Measurements from ENCODE around the gene MCF2L2.
A peak's percentile ranks its signal among the peaks of the same experiment; 100 is the strongest.
"Not testable (repeated sequence)": the region's sequence is repeated elsewhere in the genome, so short reads cannot be mapped to it uniquely, and the experiment has no call there.

MCF2L2 gene

DNA sequence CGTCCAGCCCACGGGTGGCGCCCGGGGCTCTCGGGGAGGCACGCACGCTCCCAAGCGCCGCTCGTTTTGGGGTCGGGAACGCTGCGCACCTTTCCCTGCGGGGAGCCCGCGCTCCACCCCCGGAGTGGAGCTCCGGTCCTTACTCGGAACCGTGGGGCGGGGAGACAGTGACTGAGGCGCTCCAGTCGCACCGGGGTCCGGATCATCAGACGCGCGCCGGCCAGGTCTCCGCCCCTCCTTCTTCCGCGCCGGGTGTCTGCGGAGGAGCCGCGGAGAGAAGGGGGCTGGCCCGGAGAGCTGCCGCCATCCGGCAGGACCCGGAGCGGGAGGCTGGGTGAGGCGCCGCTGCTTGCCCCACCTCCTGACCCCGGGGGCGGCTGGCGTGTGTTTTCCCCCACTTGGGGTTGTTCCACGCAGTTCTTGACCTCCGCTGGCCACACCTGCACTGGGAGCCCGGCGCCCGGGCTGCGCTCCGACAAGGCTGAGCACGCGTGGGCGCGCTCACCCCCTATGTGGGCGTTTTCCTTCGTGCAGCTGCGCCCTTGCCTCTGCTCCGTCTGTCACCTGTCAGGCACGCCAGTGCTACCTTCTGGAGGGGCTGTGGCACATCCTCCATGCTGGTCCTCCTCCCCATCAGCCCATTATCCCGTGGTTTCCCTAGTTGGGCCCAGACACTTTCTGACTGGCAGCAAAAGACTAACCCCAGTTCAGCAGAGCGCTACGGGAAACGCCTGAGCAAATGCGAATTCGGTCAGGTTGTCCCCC is at the start of gene MCF2L2:
MCF2L2 (minus strand) TSS at position 173 of the 765 bp plus-strand sequence. CDS start 642 bp downstream, outside the sequence.
- peak; percentile 74 for DNase-seq

DNA sequence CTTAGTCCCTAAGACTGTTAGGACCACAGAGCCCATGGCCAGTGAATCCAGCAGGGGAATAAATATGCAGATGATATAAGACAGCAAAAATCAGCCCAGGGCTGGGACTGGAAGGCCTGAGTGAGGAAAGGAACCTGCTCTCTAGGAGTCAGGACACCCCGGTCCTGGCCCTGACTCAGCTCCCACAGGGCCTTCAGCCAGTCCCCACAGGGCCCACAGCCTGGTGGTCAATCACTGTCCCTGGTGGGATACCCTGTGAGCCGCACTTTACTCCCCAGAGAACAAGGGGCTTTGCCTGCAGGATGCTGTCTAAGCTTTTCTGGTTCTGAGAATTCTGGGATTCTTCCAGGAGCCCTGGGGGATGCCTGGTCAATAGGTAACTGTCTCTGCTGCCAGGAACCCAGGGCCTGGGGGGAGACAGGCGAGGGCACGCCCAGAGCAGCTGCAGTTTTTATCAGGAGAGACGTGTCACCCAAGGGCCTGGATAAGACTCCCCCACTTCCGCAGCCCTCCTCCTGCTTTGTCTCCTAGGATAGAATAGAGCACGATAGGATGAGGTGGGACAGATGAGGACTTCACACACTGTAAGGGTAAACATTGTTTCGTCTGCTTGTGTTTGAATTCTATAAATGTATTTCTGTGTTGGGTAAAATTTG is 49.5 kb upstream of the MCF2L2 start:
- DNase-seq = no peak

GRCh38 chr3:183475764-183476162 is 47.3 kb upstream of the MCF2L2 start:
- DNase-seq = not testable (repeated sequence)

DNA sequence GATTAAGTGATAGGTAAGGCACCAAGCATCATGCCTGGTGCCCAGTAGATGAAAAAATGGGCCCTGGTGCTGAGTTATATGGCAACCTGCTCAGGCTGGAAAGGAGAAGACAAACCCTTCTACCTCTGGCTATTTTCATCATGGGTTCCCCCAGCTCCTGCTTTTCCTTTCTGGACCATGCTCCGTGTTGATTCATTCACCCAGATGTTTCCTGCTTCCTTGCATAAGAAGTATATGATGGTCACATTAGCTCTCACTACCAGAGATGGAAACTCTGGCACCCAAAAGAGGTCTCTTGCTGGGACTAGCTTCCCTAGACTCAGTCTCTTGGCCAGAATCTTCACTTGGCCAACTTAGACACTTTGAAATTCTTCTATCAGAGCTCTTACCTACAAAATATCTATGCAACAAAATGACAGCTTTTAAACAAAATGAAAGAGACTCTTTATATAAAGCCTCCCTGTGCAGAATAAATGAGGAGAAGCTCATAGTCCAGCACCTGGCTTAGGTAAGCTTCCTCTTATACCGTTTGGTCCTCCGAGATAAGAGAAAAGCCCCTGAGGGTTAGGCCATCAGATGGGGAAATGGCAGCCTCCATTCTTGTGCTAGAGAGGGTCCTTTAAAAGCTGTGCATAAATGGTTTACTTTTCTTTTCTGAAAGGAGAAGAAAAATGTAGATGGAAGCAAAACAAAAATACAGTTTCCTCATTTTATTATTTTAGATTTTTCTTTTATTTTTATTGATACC is 46.8 kb upstream of the MCF2L2 start:
- no peak for DNase-seq

DNA sequence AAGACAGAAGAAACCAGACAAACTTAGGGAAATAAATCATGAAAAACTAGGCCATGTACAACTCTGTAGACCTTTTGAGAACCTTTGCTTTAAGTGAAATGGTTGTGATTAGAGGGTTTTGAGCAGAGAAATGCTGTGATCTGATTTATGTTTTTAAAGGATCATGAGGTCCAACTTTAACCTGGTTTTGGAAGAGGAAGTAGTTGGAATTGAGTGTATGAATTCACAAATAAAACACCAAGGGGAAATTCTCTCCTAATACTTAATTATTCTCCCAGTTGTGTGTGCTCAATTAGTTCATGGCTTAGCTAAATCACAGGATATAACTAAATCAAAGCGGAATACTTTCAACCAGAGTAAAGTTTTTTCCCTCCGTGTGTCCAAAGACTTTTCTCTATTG is 45.5 kb upstream of the MCF2L2 start:
- no peak for DNase-seq

DNA sequence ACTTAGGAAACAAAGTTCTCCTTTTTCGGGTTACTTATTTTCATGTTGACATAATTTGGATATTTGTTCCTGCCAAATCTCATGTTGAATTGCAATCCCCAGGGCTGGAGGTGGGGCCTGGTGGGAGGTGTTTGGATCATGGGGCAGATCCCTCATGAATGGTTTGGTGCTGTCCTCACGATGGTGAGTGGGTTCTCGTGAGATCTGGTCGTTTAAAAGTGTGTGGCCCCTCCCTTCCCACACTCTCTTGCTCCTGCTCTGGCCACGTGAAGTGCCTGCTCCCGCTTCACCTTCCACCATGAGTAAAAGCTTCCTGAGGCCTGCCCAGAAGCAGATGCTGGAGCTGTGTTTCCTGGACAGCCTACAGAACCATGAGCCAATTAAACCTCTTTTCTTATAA is 43.7 kb upstream of the MCF2L2 start:
- DNase-seq = no peak

- no peak for DNase-seq
Observed at GRCh38 chr3:183468424-183468823, 40.0 kb upstream of the MCF2L2 start.

DNA sequence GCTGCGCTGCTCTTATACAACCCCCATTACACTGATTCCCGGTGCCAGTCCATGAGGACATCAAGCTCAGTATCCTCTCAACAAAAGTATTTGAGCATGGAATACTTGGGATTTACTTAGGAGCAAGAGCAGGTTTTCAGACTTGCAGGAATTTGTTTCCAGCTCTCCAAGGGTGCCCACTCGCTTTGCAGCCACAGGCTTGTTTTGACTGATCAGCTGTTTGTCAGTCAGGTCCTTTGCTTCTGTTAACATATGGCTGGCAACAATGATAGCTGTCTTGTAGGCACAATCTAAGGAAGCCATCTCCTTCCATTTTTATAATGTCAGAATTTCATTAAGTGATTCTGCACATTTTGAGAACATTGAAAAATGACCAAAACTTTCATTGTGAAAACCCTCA is 38.2 kb upstream of the MCF2L2 start:
- DNase-seq = no peak

GRCh38 chr3:183465710-183466109 is 37.3 kb upstream of the MCF2L2 start:
- DNase-seq = not testable (repeated sequence)

DNA sequence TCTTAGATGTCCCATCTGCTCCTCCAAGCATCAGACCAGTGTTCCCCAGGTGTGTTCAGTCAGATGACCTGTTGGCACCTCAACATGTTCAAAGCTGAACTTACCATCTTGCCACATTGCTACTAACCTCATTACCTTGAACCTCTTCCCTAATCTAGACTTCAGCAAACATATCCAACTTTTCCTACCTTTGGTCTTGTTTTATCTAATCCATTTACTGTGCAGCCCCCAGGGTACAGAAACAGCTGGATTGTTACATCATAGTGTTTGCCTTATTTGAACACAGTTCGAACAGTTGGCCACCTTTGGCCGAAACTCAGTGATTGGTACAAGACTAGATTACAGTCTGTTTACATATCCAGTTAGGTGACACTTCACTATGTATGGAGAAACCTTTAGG is 36.1 kb upstream of the MCF2L2 start:
- no peak for DNase-seq

DNA sequence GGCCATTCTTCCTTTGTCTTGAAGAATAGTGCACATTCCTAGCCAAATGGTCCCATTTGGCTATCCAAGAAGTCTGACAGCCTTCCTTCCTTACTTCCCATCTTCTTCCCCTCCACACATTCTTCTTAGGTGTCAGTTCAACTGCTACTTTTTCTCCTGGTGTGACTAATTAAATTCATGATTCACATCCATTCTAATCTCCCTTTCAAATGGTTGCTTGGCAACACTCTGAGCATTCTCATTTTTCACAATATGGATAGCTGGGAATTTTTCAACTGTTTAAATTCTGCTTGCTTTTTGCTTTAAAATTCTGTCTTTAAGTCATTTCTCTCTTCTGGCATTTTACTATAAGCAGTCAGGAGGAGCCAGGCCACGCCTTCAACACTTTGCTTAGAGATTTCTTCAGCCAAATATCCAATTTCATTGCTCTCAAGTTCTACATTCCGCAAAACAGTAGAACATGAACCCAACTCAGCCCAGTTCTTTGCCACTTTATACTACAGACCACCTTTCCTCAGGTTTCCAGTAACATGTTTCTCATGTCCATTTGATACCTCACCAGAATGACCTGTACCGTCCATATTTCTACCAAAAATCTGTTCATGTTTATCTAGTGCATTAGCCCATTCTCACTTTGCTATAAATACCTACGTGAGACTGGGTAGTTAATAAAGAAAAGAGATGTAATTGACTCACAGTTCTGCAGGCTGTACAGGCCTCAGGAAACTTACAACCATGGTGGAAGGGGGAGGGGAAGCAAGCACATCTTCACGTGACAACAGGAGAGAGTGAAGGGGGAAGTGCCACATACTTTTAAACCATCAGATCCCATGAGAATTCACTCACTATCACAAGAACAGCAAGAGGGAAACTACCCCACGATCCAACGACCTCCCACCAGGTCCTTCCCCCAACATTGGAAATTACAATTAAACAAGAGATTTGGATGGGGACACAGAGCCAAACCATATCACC is 31.9 kb upstream of the MCF2L2 start:
- no peak for DNase-seq

DNA sequence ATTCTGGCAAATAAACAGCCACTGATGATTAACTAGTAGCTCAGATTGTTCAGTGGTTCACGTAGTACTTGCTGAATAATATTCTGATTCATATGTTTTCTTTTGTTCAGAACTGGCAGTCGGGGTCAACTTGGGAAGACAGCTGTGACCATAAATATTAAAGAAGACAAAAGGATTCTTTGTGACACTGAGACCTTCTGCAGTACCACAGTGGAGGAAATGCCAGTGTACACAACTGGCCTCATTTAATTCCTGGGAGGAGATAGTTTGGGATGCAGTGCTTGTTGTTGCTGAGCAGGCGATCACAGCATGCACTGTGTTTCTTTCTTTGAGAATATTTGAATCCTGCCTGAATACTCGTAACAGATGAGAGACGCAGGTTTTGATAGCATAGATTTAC is 26.7 kb upstream of the MCF2L2 start:
- DNase-seq = no peak

GRCh38 chr3:183454064-183454463 is 25.6 kb upstream of the MCF2L2 start:
- DNase-seq = no peak

- DNase-seq = no peak
Observed at GRCh38 chr3:183449791-183450190, 21.4 kb upstream of the MCF2L2 start.

- DNase-seq = no peak
Observed at GRCh38 chr3:183449391-183449790, 21.0 kb upstream of the MCF2L2 start.

GRCh38 chr3:183448369-183449128 is 20.1 kb upstream of the MCF2L2 start:
- no peak for DNase-seq

- DNase-seq = peak; percentile 68
Observed at GRCh38 chr3:183447206-183448001, 19.0 kb upstream of the MCF2L2 start.

GRCh38 chr3:183446838-183447205 is 18.4 kb upstream of the MCF2L2 start:
- DNase-seq = no peak

DNA sequence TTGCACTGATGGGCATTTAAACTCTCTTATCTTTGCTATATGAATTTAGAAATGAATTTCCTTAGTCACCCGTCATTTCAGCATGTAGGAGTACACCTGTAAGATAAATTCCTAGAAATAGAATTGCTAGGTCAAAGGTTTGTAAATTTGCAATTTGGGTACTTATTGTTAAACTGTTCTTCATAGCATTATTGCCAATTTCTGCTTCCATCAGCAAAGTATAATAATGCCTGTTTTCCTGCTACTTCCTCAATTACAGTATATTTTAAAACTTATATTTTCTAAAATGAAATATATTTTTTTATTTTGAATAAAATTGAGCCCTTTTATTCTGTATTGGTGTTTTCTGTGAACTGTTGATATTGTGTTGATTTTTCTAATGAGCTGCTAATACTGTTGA is 16.3 kb upstream of the MCF2L2 start:
- DNase-seq = no peak

GRCh38 chr3:183443395-183444385 is 15.3 kb upstream of the MCF2L2 start:
- DNase-seq = no peak
